HCT116 (cell line): Measurements from ENCODE around the gene SLC6A7. TPM values are rescaled to one million over a fixed set of nuclear protein-coding genes. Genes with fewer than 3 reads are reported as not detected.

Experiments used
- ATAC-seq: fragments of 200-7000 bp; cut with Tn5 transposase; 2 replicates; pipeline ENCODE4 v1.9.1; 2020; ENCODE audit warnings: mild to moderate bottlenecking, moderate library complexity
- BruUV-seq: library from RNA; stranded (reverse); fragments of 400-500 nt; replicated peaks from 2 replicates; lab custom pipeline; 2021; lab: Mats Ljungman, UMichigan
- CTCF ChIA-PET: fragments of 300-600 bp; sonication (Branson Sonifier 250); formaldehyde crosslinking; loops from one replicate; lab custom pipeline; 2021; ENCODE audit warnings: antibody characterized with exemption; lab: Charles Lee
- POLR2A ChIA-PET: fragments of 300-600, 350-600 bp; sonication (Branson Sonifier 250); formaldehyde crosslinking; loops from one replicate; lab custom pipeline; 2021; ENCODE audit warnings: antibody characterized with exemption; lab: Charles Lee
- RAD21 ChIA-PET, 2 experiments: fragments of 300-600 bp; sonication (Branson Sonifier 250); formaldehyde crosslinking; loops; one replicate each; lab custom pipeline; 2023; ENCODE audit warnings: low total read pairs in 2 of 2; ENCODE audit not compliant: uncharacterized antibody in 2 of 2, unreplicated experiment in 2 of 2, low non-redundant PET in 1 of 2; lab: Charles Lee
- DNase-seq: peaks from one replicate; pipeline ENCODE4 v3.0.0-alpha.2; 2010; ENCODE audit warnings: low read depth, low spot score
- H2AFZ ChIP-seq: fragments of 200-600 bp; shearing (Covaris generic), sonication (generic); 2 replicates; pipeline ENCODE4 v1.6.1; 2017; ENCODE audit warnings: low read depth, mixed run types, mixed read lengths, antibody characterized with exemption, low read length; ENCODE audit not compliant: poor library complexity, severe bottlenecking
- H3K27ac ChIP-seq: 2 replicates; pipeline ENCODE4 v1.5.1; 2012; ENCODE audit warnings: low read depth, low read length
- H3K27me3 ChIP-seq: fragments of 200-600 bp; sonication (generic); 2 replicates; pipeline ENCODE4 v1.6.1; 2016; ENCODE audit warnings: mixed run types, low read length, mixed read lengths; ENCODE audit not compliant: insufficient read depth
- H3K36me3 ChIP-seq, 2 experiments: fragments of 200-500 bp in 1 of 2; fragments of 200-600 bp in 1 of 2; sonication (Bioruptor generic) in 1 of 2; sonication (generic) in 1 of 2; 2 replicates each; pipeline versions ENCODE4 v1.5.1 to v1.6.1; 2014 to 2016; ENCODE audit warnings: low read length in 2 of 2, inconsistent platforms in 1 of 2, mixed read lengths in 1 of 2, mixed run types in 1 of 2; ENCODE audit not compliant: insufficient read depth in 2 of 2, control insufficient read depth in 1 of 2
- H3K4me1 ChIP-seq, 2 experiments: fragments of 200-600 bp in 1 of 2; sonication (generic) in 1 of 2; 2 replicates each; pipeline versions ENCODE4 v1.5.1 to v1.6.1; 2012 to 2017; ENCODE audit warnings: low read length in 2 of 2, inconsistent platforms in 1 of 2, mild to moderate bottlenecking in 1 of 2, mixed read lengths in 1 of 2, mixed run types in 1 of 2, moderate library complexity in 1 of 2; ENCODE audit not compliant: insufficient read depth in 2 of 2, control insufficient read depth in 1 of 2
- H3K4me2 ChIP-seq: fragments of 200-600 bp; sonication (generic); 2 replicates; pipeline ENCODE4 v1.6.1; 2017; ENCODE audit warnings: mixed run types, low read length, mixed read lengths
- H3K4me3 ChIP-seq, 2 experiments: fragments of 200-600 bp in 1 of 2; sonication (generic) in 1 of 2; replicated peaks in 1 of 2; 2 replicates each; pipeline ENCODE4 v1.5.1; 2011 to 2016; ENCODE audit warnings: low read length in 2 of 2, control low read depth in 1 of 2, low read depth in 1 of 2, mild to moderate bottlenecking in 1 of 2, mixed read lengths in 1 of 2, mixed run types in 1 of 2
- H3K79me2 ChIP-seq: fragments of 200-600 bp; sonication (generic); 2 replicates; pipeline ENCODE4 v1.6.1; 2017; ENCODE audit warnings: mild to moderate bottlenecking, mixed run types, low read length, moderate library complexity, mixed read lengths; ENCODE audit not compliant: insufficient read depth
- H3K9ac ChIP-seq: fragments of 200-600 bp; sonication (generic); 2 replicates; pipeline ENCODE4 v1.6.1; 2016; ENCODE audit warnings: low read length, mixed read lengths
- H3K9me2 ChIP-seq: fragments of 200-600 bp; sonication (generic), shearing (Covaris generic); 2 replicates; pipeline ENCODE4 v1.6.1; 2017; ENCODE audit warnings: mixed run types, mild to moderate bottlenecking, moderate library complexity; ENCODE audit not compliant: insufficient read depth
- H3K9me3 ChIP-seq, 2 experiments: fragments of 200-500 bp in 1 of 2; fragments of 200-600 bp in 1 of 2; sonication (Bioruptor generic) in 1 of 2; sonication (generic) in 1 of 2; 2 replicates each; pipeline ENCODE4 v1.6.1; 2014 to 2017; ENCODE audit warnings: low read length in 2 of 2, mixed read lengths in 2 of 2, inconsistent platforms in 1 of 2, low read depth in 1 of 2, mild to moderate bottlenecking in 1 of 2, mixed run types in 1 of 2, moderate library complexity in 1 of 2; ENCODE audit not compliant: control insufficient read depth in 1 of 2, insufficient read depth in 1 of 2
- H4K20me1 ChIP-seq: fragments of 200-600 bp; sonication (generic), shearing (Covaris generic); 2 replicates; pipeline ENCODE4 v1.6.1; 2017; ENCODE audit warnings: mixed run types, mild to moderate bottlenecking, moderate library complexity; ENCODE audit not compliant: insufficient read depth
- CBX3 ChIP-seq: IDR thresholded peaks from 2 replicates; pipeline ENCODE4 v1.6.1; 2012; ENCODE audit warnings: low read depth
- CEBPB ChIP-seq: IDR thresholded peaks from 2 replicates; pipeline ENCODE4 v1.6.1; 2012; ENCODE audit warnings: low read depth
- CTCF ChIP-seq, 3 experiments: fragments of 200-600 bp in 1 of 3; sonication (generic) in 1 of 3; IDR thresholded peaks in 2 of 3; conservative IDR thresholded peaks in 1 of 3; 2 replicates each; pipeline ENCODE4 v1.5.1; 2012 to 2017; ENCODE audit warnings: low read depth in 2 of 3, low read length in 2 of 3, antibody characterized with exemption in 1 of 3, borderline replicate concordance in 1 of 3, control low read depth in 1 of 3, mild to moderate bottlenecking in 1 of 3, mixed read lengths in 1 of 3, mixed run types in 1 of 3, moderate library complexity in 1 of 3; ENCODE audit not compliant: insufficient read depth in 1 of 3
- EGR1 ChIP-seq: IDR thresholded peaks from 2 replicates; pipeline ENCODE4 v1.6.1; 2012; ENCODE audit warnings: low read depth
- EZH2phosphoT487 ChIP-seq: fragments of 200-600 bp; IDR thresholded peaks from 2 replicates; pipeline ENCODE4 v1.6.1; 2018; ENCODE audit warnings: antibody characterized with exemption, borderline replicate concordance
- FOSL1 ChIP-seq: IDR thresholded peaks from 2 replicates; pipeline ENCODE4 v1.6.1; 2012; ENCODE audit warnings: low read depth
- JUND ChIP-seq: IDR thresholded peaks from 2 replicates; pipeline ENCODE4 v1.6.1; 2012
- POLR2A ChIP-seq: IDR thresholded peaks from 2 replicates; pipeline ENCODE4 v1.7.0; 2011; ENCODE audit warnings: borderline replicate concordance; ENCODE audit not compliant: insufficient read depth, insufficient read length; ENCODE audit errors: extremely low read depth
- POLR2AphosphoS5 ChIP-seq: IDR thresholded peaks from 2 replicates; pipeline ENCODE4 v1.6.1; 2011; ENCODE audit warnings: mild to moderate bottlenecking, low read depth, low read length, moderate library complexity
- RAD21 ChIP-seq: IDR thresholded peaks from 2 replicates; pipeline ENCODE4 v1.6.1; 2012; ENCODE audit warnings: low read depth, mild to moderate bottlenecking
- REST ChIP-seq: IDR thresholded peaks from 2 replicates; pipeline ENCODE4 v1.6.1; 2012; ENCODE audit warnings: low read depth
- SP1 ChIP-seq: IDR thresholded peaks from 2 replicates; pipeline ENCODE4 v1.6.1; 2012; ENCODE audit warnings: low read depth
- SRF ChIP-seq: IDR thresholded peaks from 2 replicates; pipeline ENCODE4 v1.6.1; 2012; ENCODE audit warnings: low read depth
- TCF7L2 ChIP-seq: IDR thresholded peaks from 2 replicates; pipeline ENCODE4 v1.7.0; 2011; ENCODE audit warnings: borderline replicate concordance, inconsistent platforms; ENCODE audit not compliant: insufficient read depth, insufficient read length; ENCODE audit errors: extremely low read depth
- YY1 ChIP-seq: IDR thresholded peaks from 2 replicates; pipeline ENCODE4 v1.6.1; 2011; ENCODE audit warnings: low read length, low read depth, moderate library complexity, mild to moderate bottlenecking; ENCODE audit not compliant: insufficient replicate concordance; ENCODE audit errors: extremely low read depth
- ZBTB33 ChIP-seq: IDR thresholded peaks from 2 replicates; pipeline ENCODE4 v1.6.1; 2011; ENCODE audit warnings: mild to moderate bottlenecking, low read length, moderate library complexity; ENCODE audit not compliant: insufficient replicate concordance; ENCODE audit errors: extremely low read depth
- ZFX ChIP-seq: fragments of 450-650 bp; IDR thresholded peaks from 2 replicates; pipeline ENCODE4 v1.6.1; 2017
- ZNF274 ChIP-seq: fragments of 200-500 bp; sonication (Bioruptor generic); IDR thresholded peaks from 2 replicates; pipeline ENCODE4 v1.6.1; 2014; ENCODE audit warnings: mild to moderate bottlenecking, low read depth, low read length, inconsistent platforms
- intact Hi-C: fragments of 100-400 bp; cut with micrococcal nuclease; formaldehyde crosslinking; loops from 2 replicates; pipeline ENCODE4 v1.10.0; 2022
- total RNA-seq: library from RNA; stranded (reverse); gene quantifications from one replicate; pipeline ENCODE4 v1.2.1, GENCODE V29; 2021; ENCODE audit not compliant: unreplicated experiment
- TF ChIP-seq, protein P1 (sequence below): IDR thresholded peaks from 2 replicates; pipeline ENCODE4 v1.6.1; 2012
- TF ChIP-seq, protein P2 (sequence below): IDR thresholded peaks from 2 replicates; pipeline ENCODE4 v1.6.1; 2012

Gene SLC6A7
- total RNA-seq, 1 experiment from 2014 or later, result not detected

DNA sequence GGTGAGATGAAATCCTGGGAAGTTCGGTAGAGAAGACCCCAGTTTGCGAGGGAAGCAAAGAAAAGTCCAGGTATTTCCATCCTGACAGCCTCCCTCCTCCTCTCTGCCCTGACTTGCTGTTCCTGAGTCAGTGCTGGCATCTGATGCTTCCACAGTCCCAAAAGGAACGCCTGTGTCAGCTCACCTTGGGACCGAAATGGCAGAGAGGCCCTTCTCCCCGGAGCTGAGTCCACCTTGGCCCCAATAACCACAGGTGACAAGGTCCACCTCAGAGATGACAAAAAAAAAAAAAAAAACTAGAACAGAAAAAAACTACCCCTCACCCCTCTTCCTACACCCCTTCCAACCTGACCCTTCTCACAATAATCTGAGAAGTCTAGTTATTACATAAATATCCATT, 31.6 kb downstream of the SLC6A7 start:
- no peak overlapping the region for H3K4me3 ChIP-seq
- no peak overlapping the region for H3K27ac ChIP-seq
- no peaks in the 10 kb centered on the region for H4K20me1 ChIP-seq
- H2AFZ ChIP-seq, result no peak overlapping the region
- 0 out of 4 replicates have a peak, but pooled peaks cover 0 to 2% of the 10 kb centered on the region in 2 experiments for H3K4me1 ChIP-seq
- POLR2A ChIA-PET, result no interaction called here
- intact Hi-C loops, result no loop called here
- DNase-seq, result no peak
- no peak overlapping the region for H3K4me2 ChIP-seq
- no peaks in the 10 kb centered on the region for H3K9me2 ChIP-seq
- BruUV-seq, result no TSS peak
- CTCF ChIA-PET, result no interaction called here
- no peak for TF ChIP-seq REST
- TF ChIP-seq POLR2A, result no peak
- no peak for TF ChIP-seq POLR2AphosphoS5
- TF ChIP-seq RAD21, result no peak
- TF ChIP-seq YY1, result no peak
- no peak for TF ChIP-seq SRF
- TF ChIP-seq SP1, result no peak
- TF ChIP-seq EGR1, result no peak
- TF ChIP-seq CBX3, result no peak
- no peak for TF ChIP-seq ZFX
- TF ChIP-seq, protein P1, sequence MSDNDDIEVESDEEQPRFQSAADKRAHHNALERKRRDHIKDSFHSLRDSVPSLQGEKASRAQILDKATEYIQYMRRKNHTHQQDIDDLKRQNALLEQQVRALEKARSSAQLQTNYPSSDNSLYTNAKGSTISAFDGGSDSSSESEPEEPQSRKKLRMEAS, result no peak
- TF ChIP-seq TCF7L2, result no peak
- no peak for TF ChIP-seq CEBPB
- TF ChIP-seq FOSL1, result no peak
- TF ChIP-seq ZNF274, result no peak
- no peak for TF ChIP-seq JUND
- TF ChIP-seq, protein P2, sequence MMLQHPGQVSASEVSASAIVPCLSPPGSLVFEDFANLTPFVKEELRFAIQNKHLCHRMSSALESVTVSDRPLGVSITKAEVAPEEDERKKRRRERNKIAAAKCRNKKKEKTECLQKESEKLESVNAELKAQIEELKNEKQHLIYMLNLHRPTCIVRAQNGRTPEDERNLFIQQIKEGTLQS, result no peak
- TF ChIP-seq ZBTB33, result no peak
- TF ChIP-seq EZH2phosphoT487, result no peak
- no peak for TF ChIP-seq CTCF (IDR thresholded peaks at IDR 0.05 in 2 of 3, conservative IDR thresholded peaks at IDR 0.05 in 1 of 3; ENCODE audit: borderline replicate concordance in 1 of 3, insufficient read depth in 1 of 3, low read depth in 2 of 3, low read length in 2 of 3)
- no peaks in the 10 kb centered on the region for H3K27me3 ChIP-seq
- RAD21 ChIA-PET, result no interaction called here
- H3K9ac ChIP-seq, result no peak overlapping the region
- H3K9me3 ChIP-seq, result no peaks in the 10 kb centered on the region
- no peaks in the 10 kb centered on the region for H3K79me2 ChIP-seq
- ATAC-seq, result no peak
- no peaks in the 10 kb centered on the region for H3K36me3 ChIP-seq
